Measurements from ENCODE around the gene HMGN4.

The HMGN4 gene

DNA sequence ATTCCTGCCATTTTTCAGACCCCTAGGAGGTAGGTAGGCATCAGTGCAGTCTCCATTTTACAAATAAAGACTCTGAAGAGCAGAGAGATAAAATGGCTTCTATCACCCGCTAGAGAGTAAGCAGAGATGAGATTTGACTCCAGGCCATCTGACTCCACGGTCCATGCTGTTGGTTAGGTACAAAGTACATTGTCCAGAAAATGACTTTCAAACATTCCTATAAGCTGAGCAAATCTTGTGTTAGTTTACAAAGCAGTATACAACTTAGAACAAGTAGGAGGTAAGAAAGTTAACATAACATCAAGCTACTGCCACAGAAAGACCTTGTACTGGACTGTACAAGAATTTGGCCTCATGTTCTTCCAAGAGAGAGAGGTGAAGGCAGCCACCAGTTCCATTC lies 23.2 kb upstream of the HMGN4 start:
- no peak for DNase-seq (ENCODE audit: extremely low spot score)
- ChIA-PET POLR2A (no interaction called here), CTCF (no interaction called here)
- TF ChIP-seq, protein P1, sequence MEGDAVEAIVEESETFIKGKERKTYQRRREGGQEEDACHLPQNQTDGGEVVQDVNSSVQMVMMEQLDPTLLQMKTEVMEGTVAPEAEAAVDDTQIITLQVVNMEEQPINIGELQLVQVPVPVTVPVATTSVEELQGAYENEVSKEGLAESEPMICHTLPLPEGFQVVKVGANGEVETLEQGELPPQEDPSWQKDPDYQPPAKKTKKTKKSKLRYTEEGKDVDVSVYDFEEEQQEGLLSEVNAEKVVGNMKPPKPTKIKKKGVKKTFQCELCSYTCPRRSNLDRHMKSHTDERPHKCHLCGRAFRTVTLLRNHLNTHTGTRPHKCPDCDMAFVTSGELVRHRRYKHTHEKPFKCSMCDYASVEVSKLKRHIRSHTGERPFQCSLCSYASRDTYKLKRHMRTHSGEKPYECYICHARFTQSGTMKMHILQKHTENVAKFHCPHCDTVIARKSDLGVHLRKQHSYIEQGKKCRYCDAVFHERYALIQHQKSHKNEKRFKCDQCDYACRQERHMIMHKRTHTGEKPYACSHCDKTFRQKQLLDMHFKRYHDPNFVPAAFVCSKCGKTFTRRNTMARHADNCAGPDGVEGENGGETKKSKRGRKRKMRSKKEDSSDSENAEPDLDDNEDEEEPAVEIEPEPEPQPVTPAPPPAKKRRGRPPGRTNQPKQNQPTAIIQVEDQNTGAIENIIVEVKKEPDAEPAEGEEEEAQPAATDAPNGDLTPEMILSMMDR (IDR thresholded peaks at IDR 0.05; ENCODE audit: control extremely low read depth, extremely low read depth, low read depth, missing control alignments): no peak

DNA sequence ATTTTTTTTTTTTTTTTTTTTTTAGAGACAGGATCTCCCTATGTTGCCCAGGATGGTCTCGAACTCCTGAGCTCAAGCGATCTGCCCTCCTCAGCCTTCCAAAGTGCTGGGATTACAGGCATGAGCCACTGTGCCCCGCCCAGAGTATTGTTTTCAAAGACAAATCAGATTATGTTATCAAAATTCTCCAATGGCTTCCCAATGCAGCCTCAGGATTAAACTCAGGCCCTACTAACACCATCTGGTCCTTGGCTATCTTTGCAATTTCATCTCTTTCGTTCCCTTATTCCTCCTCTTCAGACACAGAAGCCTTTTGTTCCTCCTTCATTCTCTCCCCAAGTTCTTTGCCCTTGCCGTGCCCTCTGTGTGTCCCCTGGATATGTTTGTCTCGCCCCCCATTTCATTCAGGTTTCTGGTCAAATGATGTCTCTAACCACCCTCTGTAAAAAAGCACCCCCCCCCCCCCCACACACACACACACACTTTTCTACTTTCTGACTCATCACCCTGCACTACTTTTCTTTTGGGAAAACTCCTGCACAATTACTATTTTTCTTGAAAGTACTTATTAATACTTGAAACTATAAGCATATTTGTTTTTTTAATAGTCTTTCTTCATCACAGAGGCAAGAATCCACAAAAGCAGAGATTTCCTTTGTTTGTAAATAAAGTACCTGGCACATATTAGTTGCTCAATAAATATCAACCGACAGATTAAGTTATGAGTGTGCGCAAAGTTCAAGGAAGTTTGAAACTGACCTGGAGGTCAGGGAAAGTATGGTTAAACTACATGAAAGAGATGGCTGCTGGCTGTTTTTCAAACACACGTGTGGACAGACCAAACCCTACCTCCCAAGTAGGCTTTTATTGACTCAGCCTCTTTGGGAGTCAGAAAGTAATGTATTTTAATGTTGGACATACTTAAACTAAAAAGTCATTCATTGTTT lies 21.4 kb upstream of the HMGN4 start:
- DNase-seq (ENCODE audit: extremely low spot score): no peak
- ChIA-PET CTCF (no interaction called here), POLR2A (no interaction called here)
- TF ChIP-seq, protein P1 (IDR thresholded peaks at IDR 0.05; ENCODE audit: control extremely low read depth, extremely low read depth, low read depth, missing control alignments): no peak

DNA sequence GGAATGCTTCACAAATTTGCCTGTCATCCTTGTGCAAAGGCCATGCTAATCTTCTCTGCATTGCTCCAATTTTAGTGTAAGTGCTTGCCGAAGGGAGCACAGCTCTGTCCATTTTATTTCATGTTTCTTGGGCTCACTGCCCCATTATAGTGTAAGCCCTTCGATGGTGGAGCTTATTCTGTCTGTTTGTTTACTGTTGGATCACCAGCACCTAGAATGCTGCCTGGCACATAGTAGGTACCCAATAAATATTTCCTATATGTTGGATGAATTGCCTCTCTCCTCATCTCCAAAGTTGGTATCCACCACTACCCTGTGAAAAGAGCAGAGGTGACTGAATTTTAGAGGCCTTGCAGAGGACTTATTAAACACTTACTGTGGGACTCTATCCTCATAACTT lies 18.8 kb upstream of the HMGN4 start:
- ChIA-PET POLR2A (no interaction called here), CTCF (interaction anchor here (0.5 to 1.5 kb wide), 4 partner anchors 9 to 559 kb away, joined by 3 to 4 read pairs (median 4); no protein-coding TSS in a partner anchor)
- DNase-seq (ENCODE audit: extremely low spot score): no peak
- TF ChIP-seq, protein P1 (IDR thresholded peaks at IDR 0.05; ENCODE audit: control extremely low read depth, extremely low read depth, low read depth, missing control alignments): no peak

DNA sequence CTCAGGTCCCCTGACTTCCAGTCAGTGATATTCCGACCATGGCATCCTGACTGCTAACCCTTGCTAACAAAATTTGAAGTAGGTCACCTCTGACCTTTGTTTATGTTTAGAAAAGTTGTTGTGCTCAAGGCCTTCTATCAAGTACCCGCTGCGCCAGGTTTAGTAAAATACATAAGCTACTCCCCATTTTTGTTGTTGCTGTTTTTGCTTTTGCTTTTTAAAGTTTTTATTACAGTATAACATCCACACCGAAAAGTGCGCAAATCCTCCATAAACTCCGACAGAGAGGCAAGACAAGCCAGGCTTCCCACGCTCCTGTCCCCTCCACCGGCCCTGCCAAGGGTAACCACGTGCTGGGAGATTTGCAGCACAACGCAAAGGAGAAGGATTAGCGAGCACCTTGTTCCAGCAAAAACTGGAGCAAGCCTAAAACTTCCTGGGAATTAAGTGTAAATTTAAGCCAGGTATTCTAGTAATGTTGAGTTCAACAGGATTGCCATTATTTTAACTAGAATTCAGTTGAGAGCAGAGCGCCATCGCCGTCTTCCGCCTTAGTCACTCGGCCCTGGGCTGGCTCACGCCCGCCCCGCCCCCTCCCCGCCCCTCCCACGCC lies 17.8 kb upstream of the HMGN4 start:
- TF ChIP-seq, protein P1 (IDR thresholded peaks at IDR 0.05; ENCODE audit: control extremely low read depth, extremely low read depth, low read depth, missing control alignments): no peak
- ChIA-PET POLR2A (no interaction called here), CTCF (interaction anchor here (1.3 to 1.5 kb wide), 3 partner anchors 11 to 558 kb away, joined by 3 to 4 read pairs (median 4); no protein-coding TSS in a partner anchor)
- no peak for DNase-seq (ENCODE audit: extremely low spot score)

DNA sequence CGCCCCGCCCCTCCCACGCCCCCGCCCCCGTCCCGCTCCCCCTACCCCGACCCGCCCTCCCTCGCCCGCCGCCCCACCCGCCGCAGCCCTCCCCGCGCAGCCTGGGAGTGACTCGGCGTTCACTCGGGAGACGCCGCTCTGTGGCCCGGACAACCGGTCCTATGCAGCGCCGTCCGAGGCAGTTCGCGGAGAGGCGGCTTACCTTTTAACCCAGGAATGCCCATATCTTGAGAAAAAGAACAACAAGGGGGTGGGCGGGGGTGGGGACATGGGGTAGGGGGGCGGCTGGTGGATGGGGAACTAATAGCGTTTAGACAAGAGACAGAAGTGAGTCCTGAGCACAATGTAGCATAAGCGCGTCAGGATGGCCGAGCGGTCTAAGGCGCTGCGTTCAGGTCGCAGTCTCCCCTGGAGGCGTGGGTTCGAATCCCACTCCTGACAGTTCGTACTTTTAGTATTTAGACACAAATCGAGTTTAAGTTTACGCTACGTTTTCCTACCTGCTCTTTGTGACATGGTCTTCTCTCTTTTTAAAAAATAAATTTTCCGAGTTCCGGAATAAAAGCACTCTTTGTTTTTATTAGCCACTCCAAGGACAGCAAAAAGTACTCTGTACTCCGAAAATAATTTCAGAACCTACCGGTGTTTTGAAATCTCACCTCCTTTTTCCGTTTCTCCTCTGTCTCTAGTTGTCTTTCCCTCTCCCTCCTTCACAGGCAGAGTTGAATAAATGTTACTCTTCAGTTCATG lies 17.1 kb upstream of the HMGN4 start:
- peak; percentile 92 for DNase-seq (ENCODE audit: extremely low spot score)
- TF ChIP-seq, protein P1 (IDR thresholded peaks at IDR 0.05; ENCODE audit: control extremely low read depth, extremely low read depth, low read depth, missing control alignments): no peak
- ChIA-PET POLR2A (interaction anchor here (1.4 kb wide), 1 partner anchor 47 kb away, joined by 3 read pairs; no protein-coding TSS in a partner anchor), CTCF (interaction anchor here (1.0 to 1.4 kb wide), 5 partner anchors 10 to 44 kb away, joined by 3 to 5 read pairs (median 4); partner anchors contain the start of gene HMGN4)
